Stimulated activated CD8-positive, alpha-beta memory T cell treated with anti-CD3 and anti-CD28 coated beads, Interleukin-7, amount 100 ng/mL, for 1 hour (primary cell): ENCODE results near the gene CLEC2A.
"Not testable (repeated sequence)": the region's sequence is repeated elsewhere in the genome, so short reads cannot be mapped to it uniquely, and the experiment has no call there.

Experiments
- DNase-seq, 2 donors: peaks; one replicate each; pipeline ENCODE4 v3.0.0-alpha.2; 2020; ENCODE audit warnings: low read depth in 2 of 2

The CLEC2A gene

DNA sequence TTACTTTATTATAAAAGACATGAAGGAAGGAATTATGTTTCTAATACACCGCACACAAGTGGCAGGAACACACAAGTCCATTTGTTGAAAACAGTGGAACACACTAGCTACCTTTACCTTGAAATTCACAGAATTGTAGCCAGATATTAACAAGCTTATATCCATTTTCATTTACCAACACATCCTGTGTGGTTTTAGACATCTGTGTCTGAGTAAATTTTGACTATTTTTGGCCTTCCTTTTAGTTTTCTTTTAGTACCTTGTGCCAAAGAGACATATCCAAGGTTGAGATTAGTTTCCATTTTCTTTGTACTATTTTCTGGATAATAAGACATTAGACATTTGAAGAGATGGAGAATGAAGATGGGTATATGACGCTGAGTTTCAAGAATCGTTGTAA lies 50.9 kb downstream of the CLEC2A start, which contains the start of gene KLRF2:
KLRF2 (plus strand) TSS at position 244 of the 400 bp plus-strand sequence; CDS start at position 351, 107 bp downstream.
- no peak for DNase-seq

DNA sequence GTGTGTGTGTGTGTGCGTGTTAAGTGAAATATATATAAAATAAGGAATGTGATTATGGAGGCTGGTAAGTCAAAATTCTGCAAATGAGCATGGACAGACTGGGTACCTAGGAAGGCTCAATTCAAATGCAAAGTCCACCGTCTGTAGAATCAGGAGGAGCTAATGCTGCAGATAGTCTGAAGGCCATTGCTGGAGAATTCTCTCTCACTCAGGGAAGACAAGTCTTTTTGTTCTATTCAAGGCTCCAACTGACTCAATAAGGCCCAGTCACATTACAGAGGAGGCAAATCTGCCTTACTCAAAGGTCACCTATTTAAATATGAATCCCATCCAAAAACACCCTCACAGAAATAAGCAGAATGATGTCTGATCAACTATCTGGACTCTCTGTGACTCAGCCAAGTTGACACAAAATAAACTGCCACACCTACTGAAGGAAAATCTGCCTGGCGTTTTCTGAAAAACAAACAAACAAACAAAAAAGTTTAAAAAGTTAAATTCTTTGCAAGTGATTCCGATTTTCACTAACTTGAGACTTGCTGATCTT lies 51.6 kb downstream of the CLEC2A start:
- no peak for DNase-seq

DNA sequence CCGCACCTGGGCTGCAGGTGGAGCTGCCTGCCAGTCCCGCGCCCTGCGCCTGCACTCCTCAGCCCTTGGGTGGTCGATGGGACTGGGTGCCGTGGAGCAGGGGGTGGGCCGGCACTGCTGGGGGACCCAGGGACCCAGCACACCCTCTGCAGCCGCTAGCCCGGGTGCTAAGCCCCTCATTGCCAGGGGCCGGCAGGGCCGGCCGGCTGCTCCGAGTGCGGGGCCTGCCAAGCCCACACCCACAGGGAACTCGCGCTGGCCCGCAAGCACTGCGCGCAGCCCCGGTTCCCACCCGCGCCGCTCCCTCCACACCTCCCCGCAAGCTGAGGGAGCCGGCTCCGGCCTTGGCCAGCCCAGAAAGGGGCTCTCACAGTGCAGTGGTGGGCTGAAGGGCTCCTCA lies 56.0 kb downstream of the CLEC2A start:
- DNase-seq: not testable (repeated sequence)

DNA sequence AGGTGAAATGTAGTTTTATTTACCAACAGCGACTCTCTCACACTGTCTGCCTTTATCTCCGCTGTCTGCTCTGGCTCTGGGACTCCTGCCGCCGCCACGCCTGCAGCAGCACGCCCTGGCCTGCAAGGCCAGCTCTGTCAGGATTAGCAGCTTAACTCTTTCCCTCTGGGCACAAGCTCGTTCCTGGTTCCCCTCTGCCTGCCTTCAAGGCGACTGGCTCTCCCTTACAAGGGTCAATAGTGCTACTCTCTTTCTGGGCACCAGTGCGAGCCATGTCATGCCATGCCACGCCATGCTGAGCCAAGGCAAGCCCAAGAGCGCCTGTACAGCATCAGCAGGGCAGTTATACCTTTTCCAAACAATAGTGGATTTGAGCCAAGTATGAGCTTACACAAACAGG lies 59.4 kb downstream of the CLEC2A start:
- DNase-seq: no peak

DNA sequence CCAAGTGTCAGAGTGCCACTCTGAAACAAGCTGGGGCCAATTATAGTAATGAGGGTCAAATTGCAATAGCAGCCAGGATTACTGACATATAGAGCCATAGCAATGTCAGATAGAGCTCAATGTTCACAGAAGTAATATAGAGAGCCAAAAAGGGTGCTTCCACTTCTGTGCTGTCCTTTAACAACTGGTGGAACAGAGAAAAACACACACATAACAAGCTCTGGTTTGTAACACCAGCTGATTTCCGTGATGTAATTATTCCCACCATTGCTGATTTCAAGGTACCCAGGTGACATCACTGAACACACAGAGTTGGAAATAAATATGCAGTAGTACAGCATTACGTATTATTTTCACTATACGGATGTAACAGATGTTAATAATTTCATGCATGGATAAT lies 60.0 kb downstream of the CLEC2A start:
- DNase-seq: no peak

DNA sequence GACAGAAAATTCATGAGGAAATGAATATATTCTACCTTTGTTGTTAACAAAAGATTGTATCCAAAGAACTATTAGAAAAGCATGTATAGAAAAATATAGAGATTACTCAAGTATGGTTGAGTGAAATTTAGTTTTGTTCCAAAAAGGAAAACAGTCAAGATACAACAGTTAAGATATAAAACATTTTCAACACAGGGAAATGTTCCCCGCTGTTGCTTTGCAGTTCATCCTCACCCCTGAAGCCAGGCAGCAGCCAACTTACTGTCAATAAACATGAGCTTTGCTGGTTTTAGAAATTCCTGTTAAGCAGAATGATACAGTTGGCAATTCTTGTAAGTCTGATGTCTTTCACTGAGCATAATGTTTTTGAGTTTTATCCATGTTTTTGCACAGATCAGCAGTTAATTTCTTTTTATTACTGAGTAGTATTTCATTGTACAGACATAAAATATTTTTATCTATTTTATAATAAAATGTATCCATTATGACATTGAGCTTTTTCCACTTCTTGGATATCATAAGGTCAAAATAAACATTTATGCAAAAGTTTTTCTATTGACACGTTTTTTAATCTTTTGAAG lies 61.8 kb downstream of the CLEC2A start:
- no peak for DNase-seq

DNA sequence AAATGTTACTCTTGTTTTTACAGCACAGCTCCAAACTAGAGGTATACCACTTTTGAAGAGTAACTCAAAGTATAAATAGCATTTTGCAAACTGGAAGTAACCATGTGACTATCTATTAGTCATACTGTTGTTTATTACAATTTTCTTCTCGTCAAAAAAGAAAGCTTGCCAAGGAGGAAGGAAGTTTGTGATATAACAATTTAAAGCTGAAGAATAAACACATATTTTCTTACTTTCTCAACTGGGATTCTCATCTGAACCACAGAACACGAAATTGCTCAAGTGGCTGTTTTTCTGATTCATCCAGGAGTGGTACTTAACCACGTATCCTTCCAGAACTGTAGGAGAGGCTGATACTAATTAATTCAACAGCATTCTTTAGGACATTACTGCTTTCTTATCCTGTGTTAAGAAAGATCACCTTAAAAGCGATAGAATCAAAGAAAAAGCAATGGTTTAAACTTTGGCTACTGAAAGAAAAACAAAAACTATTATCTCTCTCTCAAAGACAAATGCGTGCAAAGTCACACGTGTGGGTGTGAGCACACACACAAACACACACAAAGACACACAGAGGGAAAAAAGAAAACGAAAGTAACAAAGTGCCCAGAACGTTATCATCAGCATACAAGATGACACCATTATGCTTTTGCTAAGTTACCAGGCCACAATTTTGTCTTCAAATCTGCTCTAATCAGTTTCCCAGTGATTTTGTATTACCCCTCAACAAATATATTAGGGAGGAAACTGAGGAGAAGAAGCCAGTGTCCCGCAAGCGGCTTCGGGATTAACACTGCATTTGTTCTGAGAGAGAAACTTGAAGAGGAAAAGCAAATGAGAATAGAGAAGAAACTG lies 62.6 kb downstream of the CLEC2A start, which contains the start of gene CLEC2B:
CLEC2B (minus strand) TSS at position 48 of the 855 bp plus-strand sequence.
- DNase-seq: no peak

DNA sequence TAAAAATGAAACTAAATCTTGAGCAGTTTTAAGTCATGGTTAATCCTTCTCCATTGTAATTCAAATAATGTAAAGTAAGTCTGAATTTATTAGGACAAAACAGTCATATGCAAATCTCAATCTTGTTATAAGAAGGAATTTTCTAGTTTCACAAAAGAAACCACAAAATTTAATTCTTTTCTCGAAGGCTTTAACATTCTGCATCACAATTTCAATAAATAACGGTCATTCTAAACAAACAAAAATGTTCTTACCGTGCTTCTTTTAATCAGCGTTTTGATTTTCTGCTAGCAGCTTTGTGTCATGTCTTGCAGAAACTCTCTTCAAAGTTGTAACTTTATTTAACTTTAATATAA lies 63.2 kb downstream of the CLEC2A start:
- no peak for DNase-seq

DNA sequence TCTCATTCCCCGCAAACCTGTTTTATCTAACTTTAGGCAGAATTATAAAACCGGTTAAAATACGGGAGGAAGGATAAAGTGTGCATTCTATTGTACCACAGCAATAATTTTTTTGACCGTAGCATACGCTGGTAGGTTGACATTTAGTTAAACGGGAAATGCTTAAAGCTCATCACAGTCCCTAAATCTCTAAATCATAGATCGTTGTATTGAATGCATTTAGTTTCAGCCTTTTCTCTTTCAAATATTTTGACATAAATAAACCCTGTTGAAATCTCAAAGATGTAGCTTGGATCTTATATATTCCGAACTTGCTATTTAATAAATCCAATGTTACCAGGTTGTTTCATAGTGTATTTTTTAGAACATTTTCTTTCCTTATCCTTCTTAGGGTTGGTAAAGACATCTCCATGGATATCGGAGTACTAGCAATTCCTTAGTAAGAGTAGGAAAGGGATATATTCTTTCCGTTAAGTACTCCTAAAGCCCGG lies 63.8 kb downstream of the CLEC2A start:
- no peak for DNase-seq

GRCh38 chr12:9867531-9867930 lies 64.6 kb downstream of the CLEC2A start:
- DNase-seq: no peak

DNA sequence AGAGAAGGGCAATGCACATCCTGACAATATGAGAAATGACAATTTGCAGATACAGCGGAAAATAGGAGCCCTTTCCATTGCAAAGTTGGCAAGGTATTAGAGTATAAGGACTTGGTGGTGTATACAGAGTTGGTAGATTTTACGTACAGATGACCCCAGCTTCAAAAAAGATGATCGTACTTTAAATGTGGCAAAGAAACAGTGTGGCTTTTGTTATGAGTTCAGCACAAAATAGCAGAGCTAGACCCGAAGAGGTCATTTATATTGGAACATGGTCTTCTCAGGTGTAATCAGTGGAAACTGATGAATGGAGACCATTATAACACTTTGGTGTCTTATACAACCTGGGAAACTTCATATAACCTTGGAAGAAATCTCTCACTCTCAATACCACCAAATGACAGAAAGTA lies 65.3 kb downstream of the CLEC2A start:
- no peak for DNase-seq

DNA sequence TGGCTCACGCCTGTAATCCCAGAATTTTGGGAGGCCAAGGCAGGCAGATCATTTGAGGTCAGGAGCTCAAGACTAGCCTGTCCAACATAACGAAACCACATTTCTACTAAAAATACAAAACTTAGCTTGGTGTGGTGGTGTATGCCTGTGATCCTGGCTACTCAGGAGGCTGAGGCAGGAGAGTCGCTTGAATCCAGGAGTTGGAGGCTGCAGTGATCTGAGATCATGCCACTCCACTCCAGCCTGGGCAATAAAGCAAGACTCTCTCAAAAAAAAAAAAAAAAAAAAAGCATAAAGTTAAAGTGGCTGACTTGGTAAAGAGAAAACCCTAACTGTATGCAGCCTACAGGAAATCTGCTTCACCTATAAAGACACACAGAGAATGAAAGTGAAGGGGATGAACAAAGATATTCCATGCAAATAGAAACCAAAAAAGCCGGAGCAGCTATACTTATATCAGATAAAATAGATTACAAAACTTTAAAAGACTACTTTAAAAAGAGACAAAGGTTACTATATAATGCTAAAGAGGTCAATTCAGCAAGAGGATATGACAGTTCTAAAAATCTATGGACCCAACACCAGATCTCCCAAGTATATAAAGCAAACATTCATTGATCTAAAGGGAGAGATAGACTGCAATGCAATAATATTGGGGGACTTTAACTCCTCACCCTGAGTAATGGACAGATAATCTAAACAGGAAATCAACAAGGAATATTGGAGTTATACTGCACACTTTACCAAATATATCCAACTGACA lies 67.1 kb downstream of the CLEC2A start:
- DNase-seq: no peak
